GM19193 (cell line): ENCODE data around the gene CDC5L.

Experiments
- POLR2A ChIP-seq: IDR thresholded peaks from 4 replicates; pipeline ENCODE4 v1.6.1; 2011; ENCODE audit not compliant: insufficient read depth, insufficient read length; ENCODE audit errors: extremely low read depth

CDC5L gene

DNA sequence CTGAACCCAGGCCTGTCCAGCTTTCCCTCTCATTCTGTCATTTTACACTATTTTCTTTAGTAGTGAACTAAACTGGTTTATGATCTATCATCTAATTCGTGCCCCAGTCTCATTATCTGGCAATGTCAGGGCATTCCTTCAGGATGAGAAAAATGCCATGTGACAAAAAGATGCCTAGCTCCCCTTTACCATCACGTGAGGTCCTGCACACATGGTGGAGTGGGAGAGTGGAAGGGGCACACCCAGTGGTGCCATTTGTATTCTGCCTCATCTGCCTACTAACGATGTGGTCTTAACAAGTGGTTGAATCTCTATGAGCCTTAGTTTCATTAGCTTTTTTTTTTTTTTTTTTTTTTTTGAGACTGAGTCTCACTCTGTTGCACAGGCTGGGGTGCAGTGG is 41.2 kb downstream of the CDC5L start:
- no peak for TF ChIP-seq POLR2A

DNA sequence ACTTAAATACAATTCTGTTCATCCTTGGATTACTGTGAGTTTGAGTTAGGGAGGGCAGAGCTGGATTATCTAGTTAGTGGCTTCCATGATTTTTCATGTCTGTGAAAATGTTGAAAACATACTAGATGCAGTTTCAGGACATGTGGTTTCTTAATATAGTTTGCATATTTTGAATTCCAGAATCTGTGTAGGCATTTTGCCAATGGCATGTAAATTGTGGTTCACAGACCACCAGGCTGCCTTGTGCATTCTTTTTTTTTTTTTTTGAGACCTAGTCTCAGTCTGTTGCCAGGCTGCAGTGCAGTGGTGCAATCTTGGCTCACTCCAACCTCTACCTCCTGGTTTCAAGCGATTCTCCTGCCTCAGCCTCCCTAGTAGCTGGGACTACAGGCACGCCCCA is 42.8 kb downstream of the CDC5L start:
- TF ChIP-seq POLR2A, result no peak

DNA sequence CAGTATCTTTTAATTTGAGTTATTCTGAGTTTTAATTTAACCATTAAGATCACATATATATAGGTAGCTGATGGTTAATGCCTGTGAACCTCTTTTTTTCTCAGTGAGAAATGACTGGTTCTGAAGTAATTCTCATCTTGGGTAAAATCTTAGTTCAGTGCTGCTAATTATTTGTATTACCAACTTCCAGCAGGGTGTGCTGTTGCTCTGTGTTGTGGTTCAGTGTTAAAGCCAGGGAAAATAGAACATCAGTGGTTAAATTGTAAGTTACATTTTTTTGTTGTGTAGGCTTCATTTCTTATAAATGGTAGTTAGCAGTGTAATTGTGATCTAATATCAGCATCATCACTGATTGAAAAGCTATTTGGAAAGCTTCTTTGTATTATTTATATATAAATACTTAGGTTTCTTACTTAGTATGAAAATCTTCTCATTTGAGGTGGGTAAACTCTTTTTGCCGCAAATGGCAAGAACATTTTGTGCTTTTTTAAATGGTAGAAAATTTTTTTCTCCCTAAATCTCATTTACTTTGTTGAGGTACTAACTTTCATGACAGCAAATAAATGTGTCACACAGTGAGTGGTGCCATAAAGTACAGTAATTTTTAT is 43.7 kb downstream of the CDC5L start:
- TF ChIP-seq POLR2A, result no peak

DNA sequence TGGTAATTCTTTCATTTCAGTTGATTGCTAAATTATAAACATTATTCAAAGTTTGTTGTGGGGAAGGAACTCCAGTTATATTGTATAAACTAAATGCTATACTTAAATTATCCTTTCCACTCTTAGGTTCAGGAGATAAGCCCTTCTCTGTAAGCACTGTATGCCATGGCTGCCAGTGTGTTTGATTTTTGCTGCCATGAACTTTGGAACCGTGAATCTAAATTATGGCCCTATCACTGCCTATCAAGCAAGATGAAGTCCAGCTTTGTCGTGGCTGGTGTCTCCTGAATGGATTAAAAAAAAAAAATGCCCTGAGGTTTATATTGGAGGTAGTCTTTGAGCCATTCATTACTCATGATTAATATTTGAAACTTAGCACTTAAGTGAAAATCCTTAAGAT is 44.7 kb downstream of the CDC5L start:
- no peak for TF ChIP-seq POLR2A

DNA sequence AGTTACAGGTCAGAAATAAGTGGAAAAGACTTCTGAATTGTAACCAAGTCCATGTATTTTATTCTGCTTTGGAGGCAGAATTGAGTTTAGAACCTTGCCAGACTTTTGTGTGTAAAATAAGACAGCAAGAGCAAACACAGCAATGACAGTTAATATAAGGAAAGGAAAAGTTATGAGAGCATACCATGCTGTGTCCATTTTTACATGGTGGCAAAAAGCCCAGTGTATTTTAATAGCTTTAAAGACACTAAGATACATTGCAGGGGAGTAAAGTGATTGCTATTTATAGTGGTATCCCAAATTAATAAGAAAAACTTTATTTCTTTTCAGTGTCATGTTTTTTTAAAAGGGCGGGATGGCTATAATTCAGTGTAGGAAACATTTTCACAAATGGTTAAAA is 45.2 kb downstream of the CDC5L start:
- no peak for TF ChIP-seq POLR2A

DNA sequence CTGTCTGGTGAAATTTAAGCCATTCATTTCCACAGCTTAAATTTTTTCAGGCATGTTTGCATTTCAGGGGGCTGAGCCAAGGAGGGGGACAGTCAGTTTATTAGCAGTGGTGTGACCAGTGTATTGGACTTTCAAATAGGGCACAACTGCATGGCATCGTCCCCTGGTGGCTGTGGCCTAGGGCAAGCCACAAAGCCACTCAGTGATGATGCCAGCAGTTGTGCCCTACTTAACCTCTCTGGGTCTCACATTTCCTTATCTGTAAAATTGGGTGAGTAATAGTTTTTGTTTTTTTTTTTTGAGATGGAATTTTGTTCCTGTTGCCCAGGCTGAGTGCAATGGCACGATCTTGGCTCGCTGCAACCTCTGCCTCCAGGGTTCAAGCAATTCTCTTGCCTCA is 48.0 kb downstream of the CDC5L start:
- no peak for TF ChIP-seq POLR2A

DNA sequence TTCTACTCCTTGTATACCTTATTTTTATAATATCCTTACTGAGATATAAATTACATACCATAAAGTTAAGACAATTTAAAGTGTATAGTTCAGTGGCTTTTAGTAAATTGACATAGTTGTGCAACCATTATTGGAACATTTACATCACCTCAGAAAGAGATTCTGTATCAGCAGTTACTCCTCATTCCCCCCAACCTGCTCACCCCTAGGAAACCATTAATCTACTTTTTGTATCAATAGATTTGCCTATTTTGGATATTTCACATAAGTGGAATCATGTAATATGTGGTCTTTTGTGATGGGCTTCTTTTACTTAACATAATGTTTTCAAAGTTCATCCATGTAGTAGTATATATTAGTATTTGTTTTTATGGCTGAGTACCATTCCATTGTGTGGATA is 51.3 kb downstream of the CDC5L start:
- TF ChIP-seq POLR2A, result no peak

DNA sequence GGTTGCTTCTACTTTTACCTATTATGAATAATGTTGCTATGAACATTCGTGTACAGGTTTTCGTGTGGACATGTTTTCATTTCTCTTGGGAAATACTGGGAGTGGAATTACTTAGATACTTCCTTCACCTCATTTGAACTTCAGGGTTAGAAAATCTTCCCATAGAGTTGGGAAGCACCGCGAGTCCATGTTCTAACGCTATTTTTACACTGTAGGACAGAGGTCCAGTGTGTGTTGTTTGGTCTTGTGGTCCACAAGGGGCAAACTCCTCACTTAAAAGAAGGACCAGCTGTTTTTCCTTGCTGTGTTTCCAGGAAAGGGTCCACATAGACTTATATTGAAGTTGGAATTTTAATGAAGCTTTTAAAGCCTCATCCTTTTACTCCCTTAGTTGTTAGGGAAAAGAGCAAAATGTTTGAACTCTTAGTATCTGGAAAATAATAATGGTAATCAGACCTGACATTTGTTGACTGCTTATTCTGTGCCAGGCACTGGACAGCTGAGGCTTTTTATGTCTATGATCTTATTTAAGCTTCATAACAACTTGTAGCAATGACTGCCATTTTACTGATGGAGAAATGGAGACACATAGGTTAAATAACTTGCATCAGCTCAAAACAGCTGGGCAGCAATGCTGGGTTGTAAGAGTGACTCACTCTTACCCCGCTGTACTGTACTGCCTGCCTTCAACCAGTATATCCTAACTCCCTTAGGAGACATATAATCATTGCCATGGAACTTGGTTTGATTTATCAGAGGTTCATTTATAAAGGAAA is 52.0 kb downstream of the CDC5L start:
- TF ChIP-seq POLR2A, result no peak

DNA sequence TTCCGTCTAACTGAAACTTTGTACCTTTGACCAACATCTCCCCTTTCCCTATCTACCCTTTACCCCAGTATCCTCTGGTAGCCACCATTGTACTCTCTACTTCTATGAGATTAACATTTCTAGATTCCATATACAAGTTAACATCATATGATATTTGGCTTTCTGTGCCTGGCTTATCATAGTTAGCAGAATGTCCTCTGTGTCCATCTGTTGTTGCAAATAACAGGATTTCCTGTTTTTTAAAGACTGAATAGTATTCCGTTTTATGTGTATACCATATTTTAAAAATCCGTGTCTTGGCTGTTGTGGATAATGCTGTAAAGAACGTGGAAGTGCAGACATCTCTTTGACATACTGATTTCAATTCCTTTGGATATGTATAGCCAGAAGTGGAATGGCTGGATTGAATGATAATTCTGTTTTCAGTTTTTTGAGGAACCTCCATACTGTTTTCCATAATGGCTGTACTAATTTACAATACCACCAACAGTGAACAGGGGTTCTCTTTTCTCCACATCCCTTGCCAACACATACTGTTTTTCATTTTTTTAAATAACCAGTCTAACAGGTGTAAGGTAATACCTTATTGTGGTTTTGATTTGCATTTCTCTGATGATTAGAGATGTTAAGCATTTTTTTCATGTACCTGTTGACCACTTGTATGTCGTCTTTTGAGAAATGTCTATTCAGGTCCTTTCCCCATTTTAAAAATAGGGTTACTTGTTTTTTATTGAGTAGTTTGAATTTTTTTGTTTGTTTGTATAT is 53.8 kb downstream of the CDC5L start:
- no peak for TF ChIP-seq POLR2A

DNA sequence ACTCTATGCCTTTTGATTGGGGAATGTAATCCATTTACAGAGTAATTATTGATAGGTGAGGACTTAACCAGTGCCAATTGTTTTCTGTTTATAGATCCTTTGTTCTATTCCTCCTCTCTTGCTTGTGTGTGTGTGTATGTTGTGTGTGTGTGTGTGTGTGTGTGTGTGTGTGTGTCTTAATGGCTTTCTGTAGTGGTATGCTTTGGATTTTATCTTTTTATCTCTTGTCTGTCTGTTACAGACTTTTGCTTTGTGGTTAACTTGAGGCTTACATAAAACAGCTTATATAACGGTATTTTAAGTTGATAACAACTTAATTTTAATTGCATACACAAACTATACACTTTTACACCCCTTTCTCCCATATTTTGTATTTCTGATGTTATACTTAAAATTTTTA is 54.7 kb downstream of the CDC5L start:
- TF ChIP-seq POLR2A, result no peak

DNA sequence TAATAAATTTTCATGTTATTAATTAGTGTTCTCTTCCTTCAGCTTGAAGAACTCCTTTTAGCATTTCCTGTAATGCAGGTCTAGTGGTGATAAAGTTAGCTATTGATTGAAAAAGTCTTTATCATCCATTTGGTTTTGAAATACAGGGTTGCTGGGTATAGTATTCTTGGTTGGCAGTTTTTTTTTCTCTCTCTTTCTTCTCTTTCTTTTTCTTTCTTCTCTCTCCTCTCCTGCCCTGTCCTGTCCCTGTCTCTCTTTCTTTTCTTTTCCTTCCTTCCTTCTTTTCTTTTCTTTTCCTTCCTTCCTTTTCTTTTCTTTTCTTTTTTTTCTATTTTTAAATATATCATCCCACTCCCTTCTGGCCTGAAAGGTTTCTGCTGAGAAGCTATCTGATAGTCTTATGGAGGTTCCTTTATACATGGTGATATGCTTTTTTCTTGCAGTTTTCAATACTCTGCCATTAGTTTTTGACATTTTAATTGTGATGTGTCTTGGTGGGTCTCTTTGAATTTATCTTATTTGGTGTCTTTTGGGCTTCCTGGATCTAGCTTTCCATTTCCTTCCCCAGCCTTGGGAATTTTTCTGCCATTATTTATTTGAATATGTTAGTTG is 55.4 kb downstream of the CDC5L start:
- no peak for TF ChIP-seq POLR2A

DNA sequence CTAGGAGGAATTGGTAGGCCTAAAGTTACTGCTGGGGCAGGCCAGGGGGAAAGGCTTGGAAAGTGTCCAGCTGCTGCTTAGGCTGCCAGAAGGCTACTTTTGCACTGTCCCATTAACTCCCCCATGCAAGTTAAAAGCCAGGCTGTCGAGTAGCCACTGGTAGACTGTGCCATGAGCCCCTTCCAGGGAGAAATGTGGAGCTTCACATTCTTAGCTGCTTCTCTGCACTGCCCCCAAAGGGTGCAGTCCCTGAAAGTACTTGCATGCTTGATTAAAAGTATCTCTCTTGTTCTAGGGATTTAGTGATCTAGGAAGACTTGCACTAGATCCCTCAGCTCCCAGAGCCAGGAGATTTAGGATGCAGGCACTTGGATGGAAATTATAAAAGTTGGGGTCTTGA is 57.3 kb downstream of the CDC5L start:
- TF ChIP-seq POLR2A, result no peak

DNA sequence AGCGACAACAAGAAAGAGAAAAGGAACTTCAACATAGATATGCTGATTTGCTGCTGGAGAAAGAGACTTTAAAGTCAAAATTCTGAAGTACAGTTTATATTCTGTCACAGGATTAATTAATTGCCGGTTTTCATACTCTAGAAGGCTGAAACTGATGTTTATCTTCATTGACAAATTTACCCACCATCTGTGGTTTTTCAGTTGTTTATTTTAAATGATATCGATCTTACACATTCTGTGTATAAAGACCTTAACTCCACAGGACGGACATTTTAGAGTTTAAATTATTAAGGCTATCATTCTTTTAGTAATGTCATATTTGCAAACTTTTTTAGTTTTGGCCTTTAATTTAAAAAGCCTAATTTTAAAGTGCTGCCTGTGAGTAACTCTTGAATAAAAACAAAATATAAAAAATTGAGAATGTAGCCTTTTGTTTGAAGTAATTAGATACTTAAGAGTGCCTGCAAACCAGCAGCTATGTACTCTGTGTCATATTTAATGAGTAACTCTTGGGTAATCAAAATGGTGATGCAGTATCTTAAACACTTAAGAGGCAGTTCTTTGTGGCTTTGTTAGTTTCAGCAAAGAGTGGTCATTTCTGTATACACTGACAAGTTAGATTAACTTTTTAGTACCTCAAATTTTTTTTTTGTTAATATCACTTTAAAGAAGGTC is 59.3 kb downstream of the CDC5L start:
- TF ChIP-seq POLR2A, result no peak

DNA sequence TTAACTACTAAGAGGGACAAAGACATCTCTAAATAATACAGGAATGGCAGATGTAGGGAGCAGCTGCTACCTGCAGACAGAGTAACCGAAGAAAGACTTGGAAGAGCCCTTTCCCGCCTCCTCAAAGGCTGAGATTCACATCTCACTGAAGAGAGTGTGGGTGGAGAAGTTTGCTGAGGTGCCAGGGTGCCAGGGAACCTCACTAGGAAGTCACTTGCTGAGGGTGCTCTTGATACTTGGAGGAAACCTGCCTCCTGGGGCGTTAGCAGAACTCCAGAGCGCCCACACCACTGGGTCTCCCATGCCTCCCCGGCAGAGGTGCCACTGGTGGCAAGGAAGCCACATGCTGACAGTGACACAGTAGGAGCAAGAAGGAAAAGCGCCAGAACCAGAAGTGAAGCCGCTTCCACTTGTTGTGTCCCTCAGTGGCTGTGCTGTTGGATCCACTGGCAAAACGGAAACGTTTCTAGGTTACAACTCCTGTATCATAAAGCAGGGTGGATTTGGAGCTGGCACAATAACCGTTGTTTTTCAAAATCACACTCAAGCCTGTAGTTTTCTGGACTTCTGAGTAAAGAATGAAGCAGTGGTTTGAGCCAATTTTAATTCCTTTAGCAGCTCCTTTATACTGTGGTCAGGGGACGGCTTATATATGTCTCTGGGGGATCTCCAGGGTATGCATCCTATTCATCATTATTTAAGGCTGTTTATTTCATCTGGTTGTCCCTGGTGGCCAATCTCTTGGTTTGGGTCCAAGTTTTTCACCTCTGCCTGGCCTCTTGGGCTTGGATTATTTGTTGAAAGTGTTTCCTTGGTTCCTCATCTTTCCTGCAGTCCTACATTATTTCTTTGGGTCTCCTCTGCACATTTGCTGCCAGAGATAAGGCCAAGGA is 64.5 kb downstream of the CDC5L start:
- no peak for TF ChIP-seq POLR2A
